NCI-H82 treated with DMSO at 0.1 percent for 48 hours (cell line): ENCODE measurements around the gene CEBPB.

ENCODE experiments used
- DNase-seq: peaks from one replicate; lab custom pipeline; 2025; ENCODE audit not compliant: unreplicated experiment; lab: John Stamatoyannopoulos, UW

The CEBPB gene

GRCh38 chr20:50210066-50210619 lies 19.5 kb downstream of the CEBPB start:
- DNase-seq = no peak

GRCh38 chr20:50211091-50211490 lies 20.5 kb downstream of the CEBPB start:
- DNase-seq = no peak

GRCh38 chr20:50213531-50214106 lies 23.0 kb downstream of the CEBPB start:
- DNase-seq = no peak

GRCh38 chr20:50214226-50215024 lies 23.8 kb downstream of the CEBPB start:
- no peak for DNase-seq

GRCh38 chr20:50215101-50215690 lies 24.6 kb downstream of the CEBPB start:
- DNase-seq = no peak

- no peak for DNase-seq
Measured at GRCh38 chr20:50215926-50216325, 25.3 kb downstream of the CEBPB start.

GRCh38 chr20:50216543-50217206 lies 26.0 kb downstream of the CEBPB start:
- DNase-seq = peak; percentile 48

- DNase-seq = no peak
Measured at GRCh38 chr20:50217207-50217949, 26.7 kb downstream of the CEBPB start.

GRCh38 chr20:50218987-50219435 lies 28.4 kb downstream of the CEBPB start:
- no peak for DNase-seq

GRCh38 chr20:50219600-50219999 lies 29.0 kb downstream of the CEBPB start:
- no peak for DNase-seq

GRCh38 chr20:50220093-50220893 lies 29.7 kb downstream of the CEBPB start:
- no peak for DNase-seq

GRCh38 chr20:50220894-50221365 lies 30.3 kb downstream of the CEBPB start:
- no peak for DNase-seq

- DNase-seq = no peak
Measured at GRCh38 chr20:50221501-50222308, 31.1 kb downstream of the CEBPB start.

GRCh38 chr20:50222309-50223038 lies 31.8 kb downstream of the CEBPB start:
- no peak for DNase-seq

- DNase-seq = no peak
Measured at GRCh38 chr20:50223039-50224005, 32.7 kb downstream of the CEBPB start.

- no peak for DNase-seq
Measured at GRCh38 chr20:50224052-50224451, 33.4 kb downstream of the CEBPB start.
